Thoracic aorta (tissue), 2 donors: ENCODE results near the gene RUBCNL. TPM values are rescaled to one million over a fixed set of nuclear protein-coding genes. Genes with fewer than 3 reads are reported as not detected.
A peak's percentile ranks its signal among the peaks of the same experiment; 100 is the strongest.
"Not testable (repeated sequence)": the region's sequence is repeated elsewhere in the genome, so short reads cannot be mapped to it uniquely, and the experiment has no call there.

ENCODE experiments used
- ATAC-seq: fragments of 150-250 bp; one replicate; pipeline ENCODE4 v1.8.0; 2017; ENCODE audit warnings: low read depth; ENCODE audit not compliant: insufficient number of reproducible peaks, low FRiP score
- DNase-seq: peaks from one replicate; pipeline ENCODE4 v3.0.0-alpha.2; 2020; ENCODE audit warnings: low spot score
- H3K27ac ChIP-seq, 2 donors: fragments of 200-600 bp; sonication (generic); 1 replicate in 1 of 2; 2 replicates in 1 of 2; pipeline ENCODE4 v1.5.1; 2016; ENCODE audit warnings: mild to moderate bottlenecking in 2 of 2, moderate library complexity in 2 of 2
- H3K27me3 ChIP-seq: fragments of 200-600 bp; sonication (generic); replicated peaks from 2 replicates; pipeline ENCODE4 v1.6.0; 2016; ENCODE audit warnings: mild to moderate bottlenecking; ENCODE audit not compliant: insufficient read depth
- H3K36me3 ChIP-seq: fragments of 200-600 bp; sonication (generic); one replicate; pipeline ENCODE4 v1.5.1; 2016
- H3K4me1 ChIP-seq, 2 donors: fragments of 200-600 bp; sonication (generic); 1 replicate in 1 of 2; 2 replicates in 1 of 2; pipeline versions ENCODE4 v1.5.1 to v1.6.0; 2016; ENCODE audit warnings: low read depth in 2 of 2, mild to moderate bottlenecking in 1 of 2; ENCODE audit not compliant: control insufficient read depth in 1 of 2
- H3K4me3 ChIP-seq: fragments of 200-600 bp; sonication (generic); 2 replicates; pipeline ENCODE4 v1.5.1; 2016; ENCODE audit warnings: mild to moderate bottlenecking
- H3K9me3 ChIP-seq: fragments of 200-600 bp; sonication (generic); 2 replicates; pipeline ENCODE4 v1.5.1; 2016
- total RNA-seq, 2 donors: library from RNA; depleted of rRNA; stranded (reverse); fragments of >200 nt; gene quantifications; one replicate each; pipeline versions ENCODE4 v1.1.0 to v1.2.3, GENCODE V29; 2016
- TF ChIP-seq, protein P1 (sequence below): fragments of 200-600 bp; sonication (generic); IDR thresholded peaks from one replicate; pipeline ENCODE4 v1.5.1; 2019; ENCODE audit warnings: antibody characterized with exemption

RUBCNL gene
- total RNA-seq, 2 donors from 2014 or later = 7.3 to 14.0 TPM

DNA sequence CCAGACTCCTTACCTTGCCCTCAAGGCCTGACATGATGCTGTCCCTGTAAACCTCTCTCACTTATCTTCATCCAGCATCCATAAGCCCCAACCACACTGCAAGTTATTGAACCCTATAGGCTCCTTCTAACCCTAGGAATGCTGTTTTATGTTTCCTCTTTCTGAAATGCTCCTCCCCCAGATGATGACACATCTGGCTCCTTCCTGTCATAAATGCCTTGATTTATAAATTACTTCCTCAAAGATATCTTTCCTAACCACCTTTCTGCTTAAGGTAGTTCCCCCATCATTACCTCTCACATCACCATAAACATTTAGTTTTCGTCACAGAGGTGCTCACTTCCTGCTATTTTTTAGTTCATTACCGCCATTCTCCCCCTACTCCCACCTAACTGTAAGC is 12.3 kb downstream of the RUBCNL start:
- TF ChIP-seq, protein P1, sequence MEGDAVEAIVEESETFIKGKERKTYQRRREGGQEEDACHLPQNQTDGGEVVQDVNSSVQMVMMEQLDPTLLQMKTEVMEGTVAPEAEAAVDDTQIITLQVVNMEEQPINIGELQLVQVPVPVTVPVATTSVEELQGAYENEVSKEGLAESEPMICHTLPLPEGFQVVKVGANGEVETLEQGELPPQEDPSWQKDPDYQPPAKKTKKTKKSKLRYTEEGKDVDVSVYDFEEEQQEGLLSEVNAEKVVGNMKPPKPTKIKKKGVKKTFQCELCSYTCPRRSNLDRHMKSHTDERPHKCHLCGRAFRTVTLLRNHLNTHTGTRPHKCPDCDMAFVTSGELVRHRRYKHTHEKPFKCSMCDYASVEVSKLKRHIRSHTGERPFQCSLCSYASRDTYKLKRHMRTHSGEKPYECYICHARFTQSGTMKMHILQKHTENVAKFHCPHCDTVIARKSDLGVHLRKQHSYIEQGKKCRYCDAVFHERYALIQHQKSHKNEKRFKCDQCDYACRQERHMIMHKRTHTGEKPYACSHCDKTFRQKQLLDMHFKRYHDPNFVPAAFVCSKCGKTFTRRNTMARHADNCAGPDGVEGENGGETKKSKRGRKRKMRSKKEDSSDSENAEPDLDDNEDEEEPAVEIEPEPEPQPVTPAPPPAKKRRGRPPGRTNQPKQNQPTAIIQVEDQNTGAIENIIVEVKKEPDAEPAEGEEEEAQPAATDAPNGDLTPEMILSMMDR = no peak
- Histone ChIP-seq H3K4me1 (peaks cover 6 to 11% of the 10 kb centered on the region in 2 donors), H3K27ac (no peak overlapping the region), H3K27me3 (no peaks in the 10 kb centered on the region), H3K9me3 (no peaks in the 10 kb centered on the region), H3K36me3 (no peaks in the 10 kb centered on the region), H3K4me3 (no peak overlapping the region)
- DNase-seq (no peak), ATAC-seq (no peak)

DNA sequence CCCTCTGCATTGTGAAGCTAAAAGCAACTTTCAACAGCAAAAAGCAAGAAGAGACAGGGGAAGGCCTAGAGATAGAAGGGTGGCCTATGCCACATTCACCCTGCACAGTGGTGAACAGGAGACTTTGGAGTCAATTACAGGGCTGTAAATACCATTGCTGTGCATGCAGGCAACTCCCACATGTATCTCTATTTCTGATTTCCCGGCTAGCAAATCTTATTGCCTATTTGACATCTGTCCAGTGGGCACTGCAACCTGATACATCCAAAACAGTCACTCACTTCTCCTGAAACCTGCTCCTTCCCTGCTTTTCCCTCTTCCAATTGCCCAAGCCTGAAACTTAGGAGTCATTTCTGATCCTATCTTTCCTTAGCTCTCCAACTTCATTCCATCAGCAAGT is 13.4 kb downstream of the RUBCNL start:
- Histone ChIP-seq H3K4me3 (no peak overlapping the region), H3K9me3 (no peaks in the 10 kb centered on the region), H3K4me1 (peaks cover 15 to 21% of the 10 kb centered on the region in 2 donors), H3K27ac (no peak overlapping the region), H3K27me3 (no peaks in the 10 kb centered on the region), H3K36me3 (no peaks in the 10 kb centered on the region)
- ATAC-seq (no peak), DNase-seq (no peak)
- TF ChIP-seq, protein P1 = no peak

DNA sequence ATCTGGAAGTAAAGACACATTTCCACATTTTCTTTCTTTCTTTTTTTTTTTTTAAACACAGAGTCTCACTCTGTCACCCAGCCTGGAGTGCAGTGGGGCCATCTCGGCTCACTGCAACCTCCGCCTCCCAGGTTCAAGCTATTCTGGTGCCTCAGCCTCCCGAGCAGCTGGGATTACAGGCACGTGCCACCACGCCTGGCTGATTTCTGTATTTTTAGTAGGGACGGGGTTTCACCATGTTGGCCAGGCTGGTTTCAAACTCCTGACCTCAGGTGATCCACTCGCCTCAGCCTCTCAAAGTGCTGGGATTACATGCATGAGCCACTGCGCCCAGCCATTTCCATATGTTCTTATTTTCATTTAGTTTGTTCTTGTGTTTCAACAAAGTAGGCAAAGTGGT is 14.1 kb downstream of the RUBCNL start:
- not testable (repeated sequence) for DNase-seq, ATAC-seq, H3K36me3 ChIP-seq, H3K4me3 ChIP-seq, H3K9me3 ChIP-seq, H3K27ac ChIP-seq, H3K27me3 ChIP-seq
- peaks cover 15 to 21% of the 10 kb centered on the region in 2 donors for H3K4me1 ChIP-seq

DNA sequence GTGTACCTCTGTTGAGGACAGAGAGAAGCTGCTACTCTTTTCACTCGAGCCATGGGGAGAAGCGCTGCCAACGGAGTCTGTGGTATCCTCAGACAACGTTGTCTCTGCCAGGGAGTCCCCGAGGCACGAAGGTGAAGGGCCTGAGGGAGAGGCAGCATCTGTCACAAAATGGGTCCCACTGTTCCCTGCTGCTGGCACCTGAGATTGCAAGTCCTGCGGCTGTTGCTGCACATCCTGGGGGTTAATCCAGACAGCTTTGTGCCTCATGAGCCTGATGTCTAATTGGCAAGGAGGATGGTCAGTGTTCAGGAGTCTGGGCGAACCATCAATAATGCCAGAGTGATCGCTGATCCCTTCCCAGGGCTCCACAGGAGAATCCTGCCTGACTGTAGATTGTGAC is 15.0 kb downstream of the RUBCNL start:
- Histone ChIP-seq H3K9me3 (no peaks in the 10 kb centered on the region), H3K27me3 (no peaks in the 10 kb centered on the region), H3K4me3 (no peak overlapping the region), H3K36me3 (no peaks in the 10 kb centered on the region), H3K4me1 (peaks cover 15 to 21% of the 10 kb centered on the region in 2 donors), H3K27ac (no peak overlapping the region)
- ATAC-seq (no peak), DNase-seq (no peak)
- TF ChIP-seq, protein P1 = no peak

DNA sequence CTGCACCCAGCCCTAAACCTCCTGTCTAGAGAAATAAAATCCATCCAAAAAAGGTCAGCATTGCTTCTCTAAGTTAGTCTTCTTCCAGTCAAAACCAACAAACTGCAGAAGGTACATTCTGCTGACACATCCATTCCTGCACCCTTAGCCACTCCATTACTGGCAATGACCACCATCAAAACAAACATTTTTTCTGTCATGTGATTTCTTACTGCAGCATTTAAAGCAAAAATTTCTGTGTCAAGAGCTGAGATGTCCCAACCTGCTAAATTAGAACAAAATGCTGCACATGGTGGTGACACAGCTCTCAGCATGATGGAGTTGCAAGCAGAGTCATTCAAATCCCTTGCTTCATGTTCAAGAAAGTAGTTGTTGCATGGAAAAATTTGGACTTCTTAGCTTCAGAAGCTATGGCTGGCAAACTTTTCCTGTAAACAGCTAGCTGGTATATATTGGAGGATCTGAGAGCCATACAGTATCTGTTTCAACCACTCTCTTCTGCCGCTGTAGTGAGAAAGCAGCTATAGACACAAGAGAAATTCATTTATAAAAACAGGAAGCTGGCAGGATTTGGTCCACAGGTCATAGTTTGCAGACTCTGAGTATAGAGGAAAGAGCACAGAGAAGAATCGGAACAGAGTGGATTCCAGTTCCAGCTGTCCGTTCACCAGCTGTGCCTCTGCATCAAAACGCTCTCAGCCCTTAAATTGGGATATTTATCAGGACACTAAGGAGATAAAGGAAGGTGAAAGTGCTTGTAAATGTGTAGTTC is 17.4 kb downstream of the RUBCNL start:
- H3K4me1 ChIP-seq = peaks cover 15 to 21% of the 10 kb centered on the region in 2 donors
- H3K4me3 ChIP-seq = peak overlapping the region; percentile 30
- no peaks in the 10 kb centered on the region for H3K36me3 ChIP-seq
- H3K27ac ChIP-seq = peak overlapping the region; percentile 51 to 56
- TF ChIP-seq, protein P1 = no peak
- no peaks in the 10 kb centered on the region for H3K9me3 ChIP-seq
- DNase-seq (no peak), ATAC-seq (peak; percentile 84)
- no peaks in the 10 kb centered on the region for H3K27me3 ChIP-seq
